ENCODE measurements around the gene C20orf141.

GRCh38 chr20:2795451-2795850 lies 19.3 kb upstream of the C20orf141 start:
- TF ChIP-seq CTCF (conservative IDR thresholded peaks at IDR 0.05) = no peak
- TF ChIP-seq EZH2 (IDR thresholded peaks at IDR 0.05; ENCODE audit: low read depth) = no peak
